Heart left ventricle (tissue), 16 donors: ENCODE results near the gene TFEB. TPM values are rescaled to one million over a fixed set of nuclear protein-coding genes. Genes with fewer than 3 reads are reported as not detected.

Source experiments
- ATAC-seq, 4 donors: fragments of 200-7000 bp; cut with Tn5 transposase; one replicate each; pipeline ENCODE4 v1.9.1; 2020 to 2022; ENCODE audit warnings: moderate library complexity in 4 of 4, mild to moderate bottlenecking in 3 of 4, moderate number of reproducible peaks in 1 of 4
- DNase-seq, 5 donors: peaks; one replicate each; pipeline ENCODE4 v3.0.0-alpha.2; 2020
- H3K27ac ChIP-seq, 12 donors: fragments of 200-600 bp; sonication (generic) in 4 of 12; one replicate each; pipeline versions ENCODE4 v1.5.0 to v1.8.0; 2016 to 2022; ENCODE audit warnings: mild to moderate bottlenecking in 2 of 12
- H3K27me3 ChIP-seq, 9 donors: fragments of 200-600 bp; sonication (generic) in 2 of 9; one replicate each; pipeline versions ENCODE4 v1.5.1 to v1.8.0; 2016 to 2022; ENCODE audit warnings: mild to moderate bottlenecking in 3 of 9
- H3K36me3 ChIP-seq, 9 donors: fragments of 200-600 bp; sonication (generic) in 2 of 9; one replicate each; pipeline versions ENCODE4 v1.5.0 to v1.8.0; 2018 to 2022; ENCODE audit warnings: mild to moderate bottlenecking in 2 of 9
- H3K4me1 ChIP-seq, 12 donors: fragments of 200-600 bp; sonication (generic) in 4 of 12; one replicate each; pipeline versions ENCODE4 v1.5.0 to v1.8.0; 2016 to 2022; ENCODE audit warnings: mild to moderate bottlenecking in 3 of 12
- H3K4me3 ChIP-seq, 12 donors: fragments of 200-600 bp; sonication (generic) in 4 of 12; one replicate each; pipeline versions ENCODE4 v1.5.0 to v1.8.0; 2017 to 2022; ENCODE audit warnings: mild to moderate bottlenecking in 9 of 12, moderate library complexity in 4 of 12
- H3K9me3 ChIP-seq, 12 donors: fragments of 200-600 bp; sonication (generic) in 4 of 12; one replicate each; pipeline versions ENCODE4 v1.5.0 to v1.8.0; 2016 to 2022; ENCODE audit warnings: mild to moderate bottlenecking in 1 of 12
- CTCF ChIP-seq, 12 donors: fragments of 200-600 bp; sonication (generic) in 4 of 12; IDR thresholded peaks; one replicate each; pipeline versions ENCODE4 v1.5.0 to v1.8.0; 2018 to 2022; ENCODE audit warnings: antibody characterized with exemption in 12 of 12, mild to moderate bottlenecking in 5 of 12
- POLR2A ChIP-seq, 2 donors: fragments of 450-650 bp; IDR thresholded peaks; one replicate each; pipeline ENCODE4 v1.6.1; 2017; ENCODE audit warnings: antibody characterized with exemption in 2 of 2, mild to moderate bottlenecking in 2 of 2, moderate library complexity in 2 of 2
- WGBS, 4 donors: extraction: QIAGEN DNeasy Blood & Tissue Kit in 2 of 4; methylation state at CpG; one replicate each; pipeline versions ENCODE4 v1.1.5 to v1.1.7; 2013 to 2018; 5-methylcytosine and 5-hydroxymethylcytosine counted together
- intact Hi-C, 10 donors: fragments of 100-400 bp; cut with DNase I; formaldehyde crosslinking; loops; one replicate each; pipeline versions ENCODE4 v1.11.1 to v1.14.2; 2022
- polyA plus RNA-seq, 2 donors: library from polyadenylated mRNA; stranded (reverse); fragments of 200-250 nt; gene quantifications; one replicate each; pipeline ENCODE4 v1.2.3, GENCODE V29; 2013
- total RNA-seq, 9 donors: library from RNA; depleted of rRNA in 2 of 9; stranded (reverse); fragments of >200 nt in 2 of 9; fragmentation: NEBNext Ultra II Directional in 3 of 9; extraction: Animal tissue kit (Norgen Biotek cat#: 25700) in 3 of 9; gene quantifications; one replicate each; pipeline versions ENCODE4 v1.1.0 to v1.2.4, GENCODE V29; 2016 to 2023
- donor health status: ischemic (EF 13 %, LVEDD 7.1; RV severe dilation, severe dysfunction).
- donor health status: healthy with polysubstance abuse.
- donor health status: DM: no; HTN: yes; CAD: no.
- donor health status: DM: no; HTN: no; CAD: no.
- donor health status: ischemic (EF 25% LVEDD 6.9; RV normal size, moderate dysfunction).
- donor health status: ischemic (EF 25% LVEDD 5.7; RV mildly dilated, moderate dysfunction).
- donor health status: healthy.
- donor health status: DM: yes; HTN: yes; CAD: no.
- donor health status: ischemic (EF 35%, LVEDD 5.7; RV mildly dilated, moderate dysfunction).
- donor health status: nonischemic (EF 11% LVEDD 7.7; RV severe dilation, severe dysfunction).
- donor health status: DM: yes; HTN: yes; CAD: no.
- donor health status: PGD.
- donor health status: ischemic (EF 29% LVEDD 5.4; RV normal size, mild dysfunction).
- donor health status: nonischemic (EF 23%, LVEDD 6.1; RV moderate dilation, normal function).

TFEB gene
- total and polyA plus RNA-seq, 11 donors = 26.2 to 47.2 (median 40.4) TPM

- ATAC-seq = no peak
- Histone ChIP-seq H3K27ac (no peak overlapping the region), H3K4me3 (no peak overlapping the region), H3K9me3 (peaks cover 0 to 10% (median 0%) of the 10 kb centered on the region in 12 donors), H3K36me3 (no peaks in the 10 kb centered on the region), H3K4me1 (no peaks in the 10 kb centered on the region), H3K27me3 (no peaks in the 10 kb centered on the region)
- no peak for TF ChIP-seq CTCF (IDR thresholded peaks at IDR 0.05)
- no peak for TF ChIP-seq POLR2A (IDR thresholded peaks at IDR 0.05)
- intact Hi-C loops = no loop called here
- 67 to 87% (median 73%) methylated on average over 7 of the region's 7 CpGs for WGBS, 4 donors
- DNase-seq = peak in 1 of 5 donors; percentile 8
Observed at GRCh38 chr6:41672016-41672415, 63.4 kb downstream of the TFEB start.

GRCh38 chr6:41671376-41671775 lies 64.0 kb downstream of the TFEB start:
- no peaks in the 10 kb centered on the region for H3K27me3 ChIP-seq
- DNase-seq (no peak), ATAC-seq (no peak)
- H3K27ac ChIP-seq = no peak overlapping the region
- no peaks in the 10 kb centered on the region for H3K4me1 ChIP-seq
- WGBS, 4 donors = 41 to 63% (median 54%) methylated on average over 5 of the region's 5 CpGs
- intact Hi-C loops = no loop called here
- peaks cover 0 to 10% (median 0%) of the 10 kb centered on the region in 12 donors for H3K9me3 ChIP-seq
- no peak overlapping the region for H3K4me3 ChIP-seq
- no peaks in the 10 kb centered on the region for H3K36me3 ChIP-seq
- TF ChIP-seq CTCF (IDR thresholded peaks at IDR 0.05) = no peak
- TF ChIP-seq POLR2A (IDR thresholded peaks at IDR 0.05) = no peak

- intact Hi-C loops = no loop called here
- DNase-seq (peak in 1 of 5 donors; percentile 14), ATAC-seq (no peak)
- peaks cover 0 to 10% (median 0%) of the 10 kb centered on the region in 12 donors for H3K9me3 ChIP-seq
- no peaks in the 10 kb centered on the region for H3K27me3 ChIP-seq
- WGBS, 4 donors = 79 to 84% (median 80%) methylated on average over 9 of the region's 9 CpGs
- no peaks in the 10 kb centered on the region for H3K36me3 ChIP-seq
- no peak for TF ChIP-seq CTCF (IDR thresholded peaks at IDR 0.05)
- no peak for TF ChIP-seq POLR2A (IDR thresholded peaks at IDR 0.05)
- no peak overlapping the region for H3K4me3 ChIP-seq
- H3K4me1 ChIP-seq = no peaks in the 10 kb centered on the region
- no peak overlapping the region for H3K27ac ChIP-seq
Observed at GRCh38 chr6:41670703-41671360, 64.6 kb downstream of the TFEB start.

- intact Hi-C loops = no loop called here
- H3K4me1 ChIP-seq = no peaks in the 10 kb centered on the region
- no peak for ATAC-seq
- H3K9me3 ChIP-seq = peaks cover 0 to 10% (median 0%) of the 10 kb centered on the region in 12 donors
- DNase-seq = no peak
- H3K27ac ChIP-seq = no peak overlapping the region
- no peak for TF ChIP-seq CTCF (IDR thresholded peaks at IDR 0.05)
- no peak for TF ChIP-seq POLR2A (IDR thresholded peaks at IDR 0.05)
- 96 to 98% (median 98%) methylated on average over 2 of the region's 2 CpGs for WGBS, 4 donors
- H3K36me3 ChIP-seq = no peaks in the 10 kb centered on the region
- H3K27me3 ChIP-seq = no peaks in the 10 kb centered on the region
- H3K4me3 ChIP-seq = no peak overlapping the region
Observed at GRCh38 chr6:41668968-41669367, 66.4 kb downstream of the TFEB start.
